IMR-90 (cell line): ENCODE data around the gene ELMO1.

Source experiments
- BHLHE40 ChIP-seq: fragments of 150-350 bp; IDR thresholded peaks from 2 replicates; pipeline ENCODE4 v1.6.1; 2016; ENCODE audit warnings: mild to moderate bottlenecking, low read depth, low read length
- CEBPB ChIP-seq: IDR thresholded peaks from 2 replicates; pipeline ENCODE4 v1.6.1; 2012; ENCODE audit warnings: low read depth, low read length, improper control_type of control experiment
- CHD1 ChIP-seq: IDR thresholded peaks from 2 replicates; pipeline ENCODE4 v1.6.1; 2012; ENCODE audit warnings: low read depth, low read length, improper control_type of control experiment
- FOS ChIP-seq: fragments of 150-350 bp; IDR thresholded peaks from 2 replicates; pipeline ENCODE4 v1.6.1; 2016; ENCODE audit warnings: low read depth, low read length
- MAFK ChIP-seq: IDR thresholded peaks from 2 replicates; pipeline ENCODE4 v1.6.1; 2012; ENCODE audit warnings: low read depth, low read length, improper control_type of control experiment
- POLR2A ChIP-seq: IDR thresholded peaks from 2 replicates; pipeline ENCODE4 v1.6.1; 2012; ENCODE audit warnings: mild to moderate bottlenecking, low read depth, low read length
- RAD21 ChIP-seq: IDR thresholded peaks from 2 replicates; pipeline ENCODE4 v1.6.1; 2012; ENCODE audit warnings: low read length, improper control_type of control experiment
- RCOR1 ChIP-seq: IDR thresholded peaks from 2 replicates; pipeline ENCODE4 v1.6.1; 2012; ENCODE audit warnings: mild to moderate bottlenecking, low read length, improper control_type of control experiment; ENCODE audit not compliant: insufficient replicate concordance
- SMC3 ChIP-seq: fragments of 150-350 bp; IDR thresholded peaks from 2 replicates; pipeline ENCODE4 v1.6.1; 2016; ENCODE audit warnings: low read depth, mild to moderate bottlenecking, antibody characterized with exemption, low read length, moderate library complexity
- USF2 ChIP-seq: fragments of 150-350 bp; IDR thresholded peaks from 2 replicates; pipeline ENCODE4 v1.6.1; 2017; ENCODE audit warnings: mild to moderate bottlenecking, antibody characterized with exemption, low read length, low read depth
- TF ChIP-seq, protein P1 (sequence below): conservative IDR thresholded peaks from 2 replicates; pipeline ENCODE4 v1.5.1; 2012; ENCODE audit warnings: mild to moderate bottlenecking, low read depth, low read length, improper control_type of control experiment

GRCh38 chr7:36994456-36995112 is 454.1 kb downstream of the ELMO1 start:
- TF ChIP-seq, protein P1, sequence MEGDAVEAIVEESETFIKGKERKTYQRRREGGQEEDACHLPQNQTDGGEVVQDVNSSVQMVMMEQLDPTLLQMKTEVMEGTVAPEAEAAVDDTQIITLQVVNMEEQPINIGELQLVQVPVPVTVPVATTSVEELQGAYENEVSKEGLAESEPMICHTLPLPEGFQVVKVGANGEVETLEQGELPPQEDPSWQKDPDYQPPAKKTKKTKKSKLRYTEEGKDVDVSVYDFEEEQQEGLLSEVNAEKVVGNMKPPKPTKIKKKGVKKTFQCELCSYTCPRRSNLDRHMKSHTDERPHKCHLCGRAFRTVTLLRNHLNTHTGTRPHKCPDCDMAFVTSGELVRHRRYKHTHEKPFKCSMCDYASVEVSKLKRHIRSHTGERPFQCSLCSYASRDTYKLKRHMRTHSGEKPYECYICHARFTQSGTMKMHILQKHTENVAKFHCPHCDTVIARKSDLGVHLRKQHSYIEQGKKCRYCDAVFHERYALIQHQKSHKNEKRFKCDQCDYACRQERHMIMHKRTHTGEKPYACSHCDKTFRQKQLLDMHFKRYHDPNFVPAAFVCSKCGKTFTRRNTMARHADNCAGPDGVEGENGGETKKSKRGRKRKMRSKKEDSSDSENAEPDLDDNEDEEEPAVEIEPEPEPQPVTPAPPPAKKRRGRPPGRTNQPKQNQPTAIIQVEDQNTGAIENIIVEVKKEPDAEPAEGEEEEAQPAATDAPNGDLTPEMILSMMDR, result no peak
- no peak for TF ChIP-seq CEBPB
- no peak for TF ChIP-seq CHD1
- TF ChIP-seq FOS, result no peak
- TF ChIP-seq RCOR1, result no peak
- TF ChIP-seq POLR2A, result no peak
- no peak for TF ChIP-seq MAFK
- TF ChIP-seq BHLHE40, result no peak
- TF ChIP-seq USF2, result no peak
- no peak for TF ChIP-seq RAD21
- TF ChIP-seq SMC3, result no peak
